Medulla oblongata (tissue), 1 donor: ENCODE results near the gene HSP90AB1.

Experiments used
- DNase-seq: peaks from one replicate; pipeline ENCODE4 v3.0.0-alpha.2; 2015; ENCODE audit errors: extremely low spot score

HSP90AB1 gene

GRCh38 chr6:44268095-44268628, 21.3 kb downstream of the HSP90AB1 start:
- DNase-seq = peak; percentile 61

- no peak for DNase-seq
Measured at GRCh38 chr6:44269178-44269920, 22.4 kb downstream of the HSP90AB1 start.

GRCh38 chr6:44269921-44270525, 23.1 kb downstream of the HSP90AB1 start, which contains the start of gene TMEM151B:
Gene TMEM151B, plus strand, starts transcription at chr6:44270450. Its CDS starts 293 bp downstream, at chr6:44270743.
- no peak for DNase-seq

GRCh38 chr6:44270526-44271405, 23.9 kb downstream of the HSP90AB1 start:
- no peak for DNase-seq

GRCh38 chr6:44271406-44271723, 24.5 kb downstream of the HSP90AB1 start:
- DNase-seq = no peak

- DNase-seq = no peak
Measured at GRCh38 chr6:44271914-44272313, 25.0 kb downstream of the HSP90AB1 start.

GRCh38 chr6:44272529-44272928, 25.6 kb downstream of the HSP90AB1 start:
- no peak for DNase-seq

- no peak for DNase-seq
Measured at GRCh38 chr6:44272999-44273566, 26.2 kb downstream of the HSP90AB1 start.

- DNase-seq = no peak
Measured at GRCh38 chr6:44273617-44274016, 26.7 kb downstream of the HSP90AB1 start.

GRCh38 chr6:44275271-44275748, 28.4 kb downstream of the HSP90AB1 start:
- DNase-seq = no peak

GRCh38 chr6:44275749-44276648, 29.1 kb downstream of the HSP90AB1 start:
- DNase-seq = no peak

GRCh38 chr6:44276667-44277640, 30.1 kb downstream of the HSP90AB1 start:
- DNase-seq = no peak

- DNase-seq = no peak
Measured at GRCh38 chr6:44277763-44278162, 30.9 kb downstream of the HSP90AB1 start.

- no peak for DNase-seq
Measured at GRCh38 chr6:44278315-44278714, 31.4 kb downstream of the HSP90AB1 start.

GRCh38 chr6:44278774-44279697, 32.1 kb downstream of the HSP90AB1 start:
- DNase-seq = no peak

- peak; percentile 61 for DNase-seq
Measured at GRCh38 chr6:44284121-44284520, 37.2 kb downstream of the HSP90AB1 start.

GRCh38 chr6:44284867-44285266, 38.0 kb downstream of the HSP90AB1 start:
- no peak for DNase-seq

GRCh38 chr6:44285552-44286284, 38.8 kb downstream of the HSP90AB1 start:
- DNase-seq = no peak
